NCI-H2107 (cell line): ENCODE results near the gene TINAG.
"Not testable (repeated sequence)": the region's sequence is repeated elsewhere in the genome, so short reads cannot be mapped to it uniquely, and the experiment has no call there.

Source experiments
- DNase-seq: peaks from one replicate; lab custom pipeline; 2025; lab: John Stamatoyannopoulos, UW

Gene TINAG

DNA sequence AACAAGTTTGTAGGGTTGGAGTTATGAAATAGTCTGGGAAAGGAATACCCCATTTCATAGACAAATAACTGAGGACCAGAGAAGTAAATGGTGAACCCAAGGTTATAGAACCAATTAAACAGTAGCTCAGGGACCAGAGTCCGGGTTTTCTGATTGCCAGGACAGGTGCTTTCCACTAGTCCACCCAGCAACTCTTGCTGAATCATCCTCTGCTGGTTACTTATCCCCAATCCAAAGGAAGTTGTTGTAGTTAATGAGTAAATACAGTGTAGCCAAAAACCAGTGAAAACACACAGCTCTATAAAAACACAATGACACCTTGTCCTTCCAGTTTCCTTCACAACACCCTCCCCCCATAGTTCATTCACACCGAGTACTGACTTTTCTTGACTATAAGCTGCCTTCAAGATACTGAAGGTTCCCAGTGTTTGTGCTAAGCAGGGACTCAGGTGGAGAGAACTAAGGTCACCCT, 766 bp upstream of the TINAG start:
- DNase-seq: no peak

DNA sequence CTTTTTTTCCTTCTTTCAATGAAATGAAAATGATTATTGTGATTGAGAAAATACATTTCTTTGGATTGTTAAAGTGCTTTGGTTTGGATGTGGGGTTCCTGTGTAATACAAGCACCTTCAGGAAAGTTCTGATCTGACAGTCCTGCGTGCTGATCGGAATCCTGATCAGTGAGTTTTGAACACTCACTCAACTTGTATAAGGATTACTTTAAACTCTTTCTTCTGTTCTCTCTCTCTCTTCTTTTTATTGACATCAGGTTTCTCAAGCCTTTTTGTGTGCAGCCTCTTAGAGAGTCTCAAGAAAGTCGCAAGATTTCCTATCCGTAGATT, 710 bp downstream of the TINAG start:
- DNase-seq: no peak

DNA sequence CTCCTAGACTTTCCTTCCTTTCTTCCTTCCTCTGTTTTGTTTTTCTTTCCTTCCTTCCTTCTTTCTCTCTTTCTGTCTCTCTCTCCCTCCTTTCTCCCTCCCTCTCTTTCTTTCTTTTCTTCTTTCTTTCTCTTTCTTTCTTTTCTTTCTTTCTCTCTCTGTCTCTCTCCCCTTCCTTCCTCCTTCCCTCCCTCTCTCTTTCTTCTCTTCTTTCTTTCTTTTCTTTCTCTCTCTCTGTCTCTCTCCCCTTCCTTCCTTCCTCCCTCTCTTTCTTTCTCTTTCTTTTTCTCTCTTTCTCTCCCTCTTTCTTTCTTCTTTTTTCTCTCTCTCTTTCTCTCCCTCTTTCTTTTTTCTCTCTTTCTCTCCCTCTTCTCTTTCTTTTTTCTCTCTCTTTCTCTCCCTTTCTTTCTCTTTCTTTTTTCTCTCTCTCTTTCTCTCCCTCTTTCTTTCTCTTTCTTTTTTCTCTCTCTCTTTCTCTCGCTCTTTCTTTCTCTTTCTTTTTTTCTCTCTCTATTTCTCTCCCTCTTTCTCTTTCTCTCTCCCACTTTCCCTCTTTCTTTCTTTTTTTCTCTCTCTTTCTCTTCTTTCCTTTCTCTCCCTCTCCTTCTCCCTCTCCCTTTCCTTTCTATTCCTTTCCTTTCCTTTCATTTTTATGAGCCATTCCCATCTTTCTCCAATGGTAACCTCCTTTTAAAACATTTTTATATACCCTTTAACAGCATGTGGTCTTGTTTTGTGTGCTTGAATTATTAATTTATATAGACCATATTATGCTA, 2.3 kb downstream of the TINAG start:
- no peak for DNase-seq

DNA sequence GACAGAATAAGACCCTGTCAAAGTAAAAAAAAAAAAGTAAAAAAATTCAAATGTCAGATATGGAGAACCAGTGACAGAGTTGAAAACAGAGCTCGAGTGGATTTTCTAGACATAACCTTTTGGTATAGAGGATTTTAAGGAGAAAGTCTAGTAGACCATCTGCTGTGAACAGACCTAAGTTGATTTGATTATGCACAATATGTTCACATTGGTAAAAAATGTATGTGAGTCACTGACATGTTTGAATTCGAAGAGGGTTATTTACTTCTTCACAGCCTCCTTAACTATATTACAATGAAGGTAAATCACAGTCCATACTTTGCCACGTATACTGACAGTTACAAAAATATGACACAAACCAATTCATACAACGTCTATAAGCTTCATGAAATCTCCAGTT, 7.4 kb downstream of the TINAG start:
- no peak for DNase-seq

DNA sequence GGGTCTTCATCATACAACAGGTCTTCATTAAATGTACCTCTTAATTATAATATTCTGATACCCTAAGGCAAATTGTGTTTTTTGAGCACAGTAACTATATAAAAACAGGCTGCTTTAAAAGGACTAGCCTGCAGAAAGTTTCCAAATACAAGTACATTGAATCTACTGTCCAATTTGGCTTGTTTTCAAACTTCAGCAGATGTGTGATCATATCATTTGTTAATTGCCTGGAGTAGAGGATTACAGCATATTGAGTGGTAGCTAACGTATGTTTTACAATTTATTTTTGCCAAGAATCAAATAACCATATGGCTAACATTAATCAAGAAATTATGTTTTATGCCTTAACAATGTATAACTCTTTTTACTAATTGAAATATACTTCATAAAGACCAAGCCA, 12.6 kb downstream of the TINAG start:
- DNase-seq: no peak

DNA sequence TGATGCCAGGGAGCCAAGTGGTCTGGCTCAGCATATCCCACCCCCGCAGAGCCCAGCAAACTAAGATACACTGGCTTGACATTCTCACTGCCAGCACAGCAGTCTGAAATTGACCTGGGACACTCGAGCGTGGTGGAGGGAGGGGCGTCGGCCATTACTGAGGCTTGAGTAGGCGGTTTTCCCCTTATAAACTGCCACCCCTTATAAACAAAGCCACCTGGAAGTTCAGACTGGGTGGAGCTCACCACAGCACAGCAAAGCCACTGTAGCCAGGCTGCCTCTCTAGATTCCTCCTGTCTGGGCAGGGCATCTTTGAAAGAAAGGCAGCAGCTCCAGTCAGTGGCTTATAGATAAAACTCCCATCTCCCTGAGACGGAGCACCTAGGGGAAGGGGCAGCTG, 19.4 kb downstream of the TINAG start:
- DNase-seq: no peak

DNA sequence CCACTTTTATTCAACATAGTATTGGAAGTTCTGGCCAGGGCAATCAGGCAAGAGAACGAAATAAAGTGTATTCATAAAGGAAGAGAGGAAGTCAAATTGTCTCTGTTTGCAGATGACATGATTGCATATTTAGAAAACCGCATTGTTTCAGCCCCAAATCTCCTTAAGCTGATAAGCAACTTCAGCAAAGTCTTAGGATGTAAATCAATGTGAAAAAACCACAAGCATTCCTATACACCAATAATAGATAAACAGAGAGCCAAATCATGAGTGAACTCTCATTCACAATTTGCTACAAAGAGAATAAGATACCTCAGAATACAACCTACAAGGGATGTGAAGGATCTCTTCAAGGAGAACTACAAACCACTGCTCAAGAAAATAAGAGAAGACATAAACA, 23.3 kb downstream of the TINAG start:
- not testable (repeated sequence) for DNase-seq

DNA sequence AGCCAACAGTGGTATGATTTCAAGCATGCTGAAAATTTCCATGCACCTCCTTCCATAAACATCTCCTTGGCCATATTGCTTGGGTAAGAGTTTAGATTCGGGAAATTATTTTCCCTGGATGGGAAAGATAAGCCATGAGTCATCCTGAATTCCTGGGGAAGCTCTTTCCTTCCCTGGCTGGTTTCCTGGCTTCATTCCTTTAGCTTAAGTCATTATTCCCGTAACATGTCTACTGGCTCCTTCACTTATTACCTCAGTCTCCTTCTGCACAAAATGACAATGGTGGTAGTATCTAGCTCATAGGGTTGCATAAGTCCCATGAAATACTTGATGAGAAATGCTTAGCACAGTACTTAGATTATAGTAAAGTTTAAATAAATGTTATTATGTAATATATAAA, 27.6 kb downstream of the TINAG start:
- no peak for DNase-seq

DNA sequence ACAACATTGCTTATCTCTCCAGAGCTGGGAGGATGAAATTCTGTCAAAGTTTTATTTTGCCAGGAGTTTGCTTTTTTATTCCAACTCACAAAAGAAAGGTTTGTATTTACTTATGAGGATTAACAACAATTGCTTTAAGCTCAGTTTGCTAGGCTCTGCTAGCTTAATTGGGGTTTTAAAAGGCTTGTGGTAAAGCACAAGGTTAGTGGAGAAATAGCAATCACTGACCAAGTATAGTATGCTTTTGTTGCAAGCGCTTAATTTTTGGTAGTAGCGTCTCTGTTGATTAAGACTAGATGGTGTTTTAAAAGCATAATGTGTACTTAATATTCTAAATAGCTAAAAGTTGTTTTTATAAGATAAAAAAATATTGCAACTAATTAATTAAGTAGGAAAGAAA, 45.7 kb downstream of the TINAG start:
- DNase-seq: no peak

DNA sequence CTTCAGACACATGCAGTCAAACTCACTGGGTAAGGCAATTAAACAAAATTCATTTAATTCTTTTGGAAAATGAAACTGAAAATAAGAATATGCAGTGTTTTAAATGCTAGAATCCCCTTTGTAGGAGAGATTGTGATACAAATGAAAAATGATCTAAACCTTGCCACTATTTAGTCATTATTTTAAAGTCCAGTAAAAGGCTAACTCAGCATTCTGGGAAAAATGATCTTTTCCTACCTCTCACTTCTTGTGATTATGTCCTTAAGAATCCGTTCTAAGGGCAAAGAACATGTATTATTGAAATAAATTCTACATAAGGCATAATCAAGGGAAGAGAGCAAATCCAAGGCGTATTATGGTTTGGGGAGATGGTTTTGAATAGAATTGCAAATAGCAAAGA, 46.4 kb downstream of the TINAG start:
- DNase-seq: no peak

DNA sequence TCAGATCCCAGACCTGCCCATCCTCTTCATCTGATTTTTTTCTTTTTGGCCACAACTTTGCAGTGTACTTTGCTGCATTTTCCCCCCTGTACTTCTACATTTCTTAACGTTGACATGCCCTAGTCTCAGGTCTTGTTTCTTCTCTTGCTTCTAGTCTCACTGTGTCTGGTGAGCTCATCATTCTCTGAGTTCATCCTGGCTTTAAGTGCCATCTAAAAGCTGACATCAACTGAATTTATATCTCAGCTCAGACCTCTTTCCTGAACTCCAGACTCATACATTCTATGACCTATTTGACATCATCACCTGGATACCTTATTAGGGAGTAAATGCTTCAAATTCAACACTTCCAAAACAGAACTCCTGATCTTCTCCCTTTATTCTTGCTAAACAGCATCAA, 48.9 kb downstream of the TINAG start:
- no peak for DNase-seq

DNA sequence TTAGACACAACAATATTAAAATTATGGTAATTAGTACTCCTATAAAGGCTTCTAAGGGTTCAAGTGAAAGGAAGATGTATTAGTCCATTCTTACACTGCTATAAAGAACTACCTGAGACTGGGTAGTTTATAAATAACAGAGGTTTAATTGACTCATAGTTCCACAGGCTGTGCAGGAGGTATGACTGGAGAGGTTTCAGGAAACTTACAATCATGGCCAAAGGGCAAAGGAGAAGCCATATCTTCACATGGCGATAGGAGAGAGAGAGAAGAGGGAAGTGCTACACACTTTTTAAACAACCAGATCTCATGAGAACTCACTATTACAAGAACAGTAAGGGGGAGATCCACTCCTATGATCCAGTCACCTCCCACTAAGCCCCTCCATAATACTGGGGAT, 52.9 kb downstream of the TINAG start:
- no peak for DNase-seq

DNA sequence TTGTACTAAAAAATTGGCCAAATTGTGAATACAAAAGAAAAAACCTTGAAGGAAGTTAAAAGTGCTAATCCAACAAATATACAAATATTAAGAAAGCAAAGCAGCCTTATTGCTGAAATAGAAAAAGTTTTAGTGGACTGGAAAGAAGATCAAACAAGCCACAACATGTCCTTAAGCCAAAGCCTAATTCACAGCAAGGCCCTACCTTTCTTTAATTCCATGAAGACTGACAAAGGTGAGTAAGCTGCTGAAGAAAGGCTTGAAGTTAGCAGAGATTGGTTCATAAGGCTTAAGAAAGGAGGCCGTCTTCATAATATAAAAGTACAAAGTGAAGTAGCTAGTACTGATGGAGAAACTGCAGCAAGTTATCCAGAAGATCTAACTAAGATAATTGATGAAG, 53.5 kb downstream of the TINAG start:
- no peak for DNase-seq

DNA sequence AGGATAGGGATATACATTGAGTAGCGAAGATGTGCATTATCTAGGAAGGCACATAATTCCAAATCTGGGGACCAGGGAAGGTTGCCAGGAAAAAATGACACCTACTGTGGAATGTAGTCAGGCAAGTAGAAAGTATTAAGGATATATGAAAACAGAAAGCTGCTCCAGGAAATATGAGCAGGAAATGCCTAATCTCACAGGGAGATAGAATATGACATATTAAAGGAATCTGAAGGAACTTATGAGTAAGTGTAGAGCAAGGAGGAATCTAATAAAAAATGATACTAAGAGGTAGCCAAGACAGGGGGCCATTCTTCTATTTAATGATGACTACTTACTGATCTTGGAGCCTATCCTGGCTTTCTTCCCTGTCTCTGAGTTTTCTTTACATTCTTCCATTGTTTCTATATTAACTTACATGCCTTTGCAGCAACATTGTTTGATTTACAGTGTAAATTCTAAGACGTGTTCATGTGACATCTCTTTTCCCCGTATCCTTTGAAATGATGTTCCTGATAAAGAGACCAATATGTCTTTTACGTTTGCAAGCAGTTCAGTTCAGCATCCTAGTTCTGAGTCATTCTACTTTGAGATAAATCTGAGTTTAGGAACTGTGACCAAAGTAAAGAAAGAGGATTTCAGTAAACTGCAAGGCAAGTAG, 58.6 kb downstream of the TINAG start:
- no peak for DNase-seq

DNA sequence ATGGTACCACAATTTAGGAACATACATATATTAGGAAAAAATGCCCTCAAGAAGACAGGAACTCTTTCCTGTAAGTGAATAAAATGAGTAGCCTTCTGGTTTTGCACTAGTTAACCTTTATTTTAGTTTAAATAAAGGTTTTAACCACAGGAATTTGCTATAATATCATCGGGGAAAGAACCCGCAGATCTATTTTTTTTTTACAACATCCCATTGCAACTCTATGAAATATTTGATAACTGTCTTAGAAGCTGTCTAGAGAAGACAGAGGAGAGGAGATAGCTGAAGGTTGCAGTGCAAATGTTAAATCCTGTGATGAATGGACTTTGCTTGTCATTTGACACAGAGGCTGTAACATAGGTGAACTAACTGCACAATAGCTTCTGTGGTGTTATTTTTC, 69.5 kb downstream of the TINAG start:
- no peak for DNase-seq

DNA sequence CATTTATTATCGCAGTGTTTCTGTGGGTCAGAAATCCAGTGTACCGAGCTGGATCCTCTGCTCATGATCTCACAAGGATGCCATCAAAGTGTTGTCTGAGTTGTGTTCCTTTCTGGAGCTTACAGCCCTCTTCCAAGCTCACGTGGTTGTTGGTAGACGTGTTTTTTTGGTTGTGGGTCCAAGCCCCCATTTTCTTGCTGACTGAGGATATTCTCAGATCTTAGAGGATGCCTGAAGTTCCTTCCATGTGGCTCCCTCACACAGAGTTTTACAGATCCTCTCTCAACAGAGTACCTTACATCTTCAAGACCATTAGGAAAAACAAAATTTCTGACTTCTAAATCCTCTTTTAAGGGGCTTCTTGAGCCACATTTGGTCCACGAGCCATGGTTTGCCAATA, 78.1 kb downstream of the TINAG start:
- no peak for DNase-seq

DNA sequence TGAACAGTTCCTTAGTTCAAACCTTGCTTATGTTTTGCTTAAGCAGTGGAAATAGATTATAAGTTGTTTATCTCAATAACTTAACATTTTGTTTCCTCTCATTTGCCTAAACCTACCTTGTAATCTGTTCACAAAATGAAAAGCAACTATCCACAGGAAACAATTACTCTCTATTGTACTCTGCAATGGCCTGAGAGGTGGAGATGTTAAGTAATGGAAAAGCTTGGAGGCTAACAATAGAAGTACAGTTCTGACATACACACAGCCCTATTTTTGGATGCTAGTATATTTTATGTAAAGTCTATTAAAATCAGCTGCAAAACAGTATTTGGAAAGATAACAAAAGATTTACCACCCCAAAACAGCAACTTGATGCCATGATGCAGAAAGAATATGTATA, 82.1 kb downstream of the TINAG start:
- no peak for DNase-seq

DNA sequence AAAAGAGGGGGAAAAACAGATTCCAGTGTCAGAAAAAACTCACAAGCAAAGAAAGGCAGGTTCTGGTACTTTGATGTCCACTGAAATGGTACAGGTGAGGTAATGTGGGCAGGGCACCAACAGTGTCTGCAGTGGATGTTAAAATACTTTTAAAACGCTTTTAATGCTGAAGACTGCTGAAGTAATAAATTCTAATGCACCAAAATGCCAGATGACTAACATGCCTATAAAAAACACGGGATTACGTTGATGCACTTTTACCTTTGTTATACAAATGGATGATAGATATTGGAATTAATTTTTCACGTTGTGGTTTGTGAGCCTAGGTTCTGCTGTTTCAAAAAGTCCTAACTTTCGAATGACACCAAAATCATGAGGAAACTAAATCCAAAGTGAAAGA, 83.3 kb downstream of the TINAG start:
- no peak for DNase-seq

DNA sequence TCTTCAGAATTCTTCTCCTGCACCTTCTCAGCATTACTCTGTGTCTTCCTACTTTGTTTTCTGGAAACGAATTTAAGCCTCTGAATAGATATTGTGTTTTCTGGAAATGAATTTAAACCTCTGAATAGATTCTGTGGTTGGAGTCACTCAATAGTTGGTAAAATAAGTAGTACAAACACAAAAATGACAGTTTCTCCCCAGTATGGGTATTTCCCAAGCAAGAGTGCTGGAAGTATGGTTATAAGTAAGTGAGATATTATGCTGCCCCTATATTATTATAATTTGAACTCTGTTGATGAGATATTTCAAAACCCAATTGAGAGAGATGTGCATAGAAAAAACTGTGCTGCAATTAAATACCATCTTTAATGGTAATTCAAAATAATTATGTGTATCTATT, 94.9 kb downstream of the TINAG start:
- no peak for DNase-seq

DNA sequence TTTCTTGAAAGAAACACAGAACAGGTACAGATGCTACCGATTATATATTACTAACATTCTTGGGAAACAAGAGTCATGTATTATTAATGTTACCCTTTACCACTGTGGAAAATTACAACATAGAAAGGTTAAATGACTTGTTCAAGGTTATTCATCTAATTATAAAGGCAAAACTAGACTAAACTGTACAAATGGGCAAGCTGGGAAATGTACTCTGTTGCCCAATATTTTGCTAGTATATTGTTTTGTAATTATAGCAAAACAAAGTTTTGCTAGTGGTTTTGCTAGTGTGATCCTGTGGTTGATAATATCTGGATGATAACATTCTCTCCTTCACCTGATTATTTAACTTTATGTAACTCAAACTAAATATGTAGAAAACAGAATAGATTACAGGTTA, 96.5 kb downstream of the TINAG start:
- DNase-seq: no peak

DNA sequence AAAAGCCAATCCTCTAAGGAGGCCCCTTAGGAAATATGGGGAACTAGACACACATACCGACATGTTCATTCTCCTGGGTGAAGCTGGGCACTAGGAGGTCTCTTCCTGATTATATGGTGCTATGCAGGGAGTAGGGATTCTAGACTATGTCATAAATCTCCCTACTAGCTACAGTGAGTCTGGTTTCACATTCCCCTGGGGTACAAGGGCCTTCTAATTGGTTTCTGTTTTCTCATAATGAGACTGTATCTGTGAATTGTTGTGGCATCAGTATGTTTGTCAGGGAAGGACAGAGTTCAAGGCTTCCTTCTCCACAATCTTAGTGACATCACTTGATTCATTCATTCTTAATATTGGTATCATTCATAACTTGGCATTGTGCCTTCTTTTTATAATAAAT, 103.5 kb downstream of the TINAG start:
- no peak for DNase-seq

DNA sequence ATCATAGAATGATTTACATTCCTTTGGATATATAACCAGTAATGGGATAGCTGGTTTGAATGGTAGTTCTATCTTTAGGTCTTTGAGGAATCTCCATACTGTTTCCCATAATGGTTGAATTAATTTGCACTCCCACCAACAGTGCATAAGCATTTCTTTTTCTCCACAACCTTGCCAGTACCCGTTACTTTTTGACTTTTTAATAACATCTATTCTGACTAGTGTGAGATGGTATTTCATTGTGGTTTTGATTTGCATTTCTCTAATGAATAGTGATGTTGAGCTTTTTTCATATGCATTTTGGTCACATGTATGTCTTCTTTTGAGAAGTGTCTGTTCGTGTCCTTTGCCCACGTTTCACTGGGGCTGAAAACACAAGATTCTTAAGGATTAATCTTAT, 107.3 kb downstream of the TINAG start:
- DNase-seq: no peak

DNA sequence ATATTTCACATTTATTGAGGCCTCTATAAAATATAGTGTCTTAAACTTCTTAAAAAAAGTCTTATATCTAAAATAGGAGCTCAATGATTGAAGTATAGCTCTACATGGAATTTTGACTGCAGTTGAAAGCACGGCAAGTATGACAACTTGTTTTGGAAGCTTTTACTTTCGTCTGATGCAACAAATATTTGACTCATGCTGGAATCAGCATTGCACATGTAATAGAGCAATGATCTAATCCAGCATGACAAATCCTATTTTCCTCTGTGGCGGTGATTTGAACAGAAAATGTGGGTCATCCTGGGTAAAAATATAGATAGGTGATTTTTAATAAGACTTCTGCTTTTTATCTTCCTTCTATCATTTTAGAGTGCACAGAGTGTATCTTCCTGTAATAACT, 111.6 kb downstream of the TINAG start:
- DNase-seq: no peak

DNA sequence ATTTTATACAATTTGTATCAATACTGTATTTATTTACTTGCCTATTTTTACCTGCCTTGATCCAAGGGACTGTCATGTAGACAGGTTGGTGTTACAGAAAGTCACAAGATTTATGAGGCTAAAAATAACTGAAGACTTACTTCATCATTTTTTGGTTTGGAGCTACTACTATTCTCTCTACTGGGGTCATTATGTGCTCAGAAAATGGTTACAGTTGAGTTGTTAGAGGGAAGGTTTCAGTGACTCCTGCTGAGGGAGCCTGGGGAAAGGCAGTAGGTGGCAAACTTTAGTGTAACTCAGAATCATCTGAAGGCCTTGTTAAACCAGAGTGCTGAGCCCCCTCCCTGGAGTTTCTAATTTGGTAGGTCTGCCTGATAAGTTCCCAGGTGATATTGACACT, 118.8 kb downstream of the TINAG start:
- DNase-seq: no peak
